ENCODE data around the gene RASSF7. TPM values are rescaled to one million over a fixed set of nuclear protein-coding genes. Genes with fewer than 3 reads are reported as not detected.

RASSF7 gene
- total RNA-seq, 2 experiments from 2014 or later, result 14.1 to 15.7 TPM

DNA sequence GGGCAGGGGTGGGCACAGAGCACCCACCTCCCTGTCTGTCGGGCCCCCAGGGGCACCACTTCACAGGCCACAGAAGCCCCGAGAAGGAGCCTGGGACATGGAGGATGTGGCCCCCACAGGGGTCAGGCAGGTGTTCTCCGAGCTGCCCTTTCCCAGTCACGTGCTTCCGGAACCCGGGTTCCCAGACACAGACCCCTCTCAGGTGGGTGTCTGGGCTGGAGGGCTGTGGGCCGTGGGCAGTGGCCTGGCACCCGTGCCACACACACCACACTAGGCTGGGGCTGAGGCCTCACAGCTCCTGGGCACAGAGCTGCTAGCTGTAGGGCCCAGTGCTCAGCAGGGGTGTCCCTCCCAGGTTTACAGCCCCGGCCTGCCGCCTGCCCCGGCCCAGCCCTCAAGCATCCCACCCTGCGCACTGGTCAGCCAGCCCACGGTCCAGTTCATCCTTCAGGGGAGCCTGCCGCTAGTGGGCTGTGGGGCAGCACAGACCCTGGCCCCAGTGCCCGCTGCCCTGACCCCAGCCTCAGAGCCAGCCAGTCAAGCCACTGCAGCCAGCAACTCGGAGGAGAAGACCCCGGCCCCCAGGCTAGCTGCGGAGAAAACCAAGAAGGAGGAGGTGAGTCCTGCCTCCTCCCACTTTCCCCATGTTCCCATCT, 49.5 kb downstream of the RASSF7 start:
- Histone ChIP-seq H3K27me3 (ENCODE audit: control insufficient read depth in 1 of 2, insufficient read depth in 2 of 2, low read length in 2 of 2) (no peaks in the 10 kb centered on the region), H3K36me3 (ENCODE audit: insufficient read depth, low read length) (peaks cover 89% of the 10 kb centered on the region), H3K4me3 (ENCODE audit: low read length) (no peak overlapping the region), H3K4me1 (ENCODE audit: insufficient read depth, low read length) (peaks cover 22% of the 10 kb centered on the region), H3K9me3 (ENCODE audit: control insufficient read depth in 1 of 2, insufficient read depth in 1 of 2, low read length in 2 of 2) (peaks cover 0 to 3% of the 10 kb centered on the region in 2 experiments), H3K27ac (ENCODE audit: low read depth in 1 of 2, low read length in 2 of 2) (no peak overlapping the region)
- ATAC-seq (ENCODE audit: poor library complexity), result no peak
- ChIA-PET POLR2A (no interaction called here), CTCF (no interaction called here)
- peak overlapping the region; percentile 63 for H3K27ac Mint-ChIP-seq
- H3K9me3 Mint-ChIP-seq, result no peaks in the 10 kb centered on the region
- peaks cover 47% of the 10 kb centered on the region for H3K36me3 Mint-ChIP-seq (ENCODE audit: low read depth)
- H3K4me1 Mint-ChIP-seq (ENCODE audit: low read depth), result peaks cover 12% of the 10 kb centered on the region
- intact Hi-C loops (cut with DNase I, micrococcal nuclease), result loop anchor here in 1 of 2 experiments (1.0 to 5.0 kb wide), 2 partner anchors 17 to 82 kb away; no protein-coding TSS in a partner anchor
- peak in 1 of 14 experiments; percentile 27 for DNase-seq
- TF ChIP-seq, protein P1, sequence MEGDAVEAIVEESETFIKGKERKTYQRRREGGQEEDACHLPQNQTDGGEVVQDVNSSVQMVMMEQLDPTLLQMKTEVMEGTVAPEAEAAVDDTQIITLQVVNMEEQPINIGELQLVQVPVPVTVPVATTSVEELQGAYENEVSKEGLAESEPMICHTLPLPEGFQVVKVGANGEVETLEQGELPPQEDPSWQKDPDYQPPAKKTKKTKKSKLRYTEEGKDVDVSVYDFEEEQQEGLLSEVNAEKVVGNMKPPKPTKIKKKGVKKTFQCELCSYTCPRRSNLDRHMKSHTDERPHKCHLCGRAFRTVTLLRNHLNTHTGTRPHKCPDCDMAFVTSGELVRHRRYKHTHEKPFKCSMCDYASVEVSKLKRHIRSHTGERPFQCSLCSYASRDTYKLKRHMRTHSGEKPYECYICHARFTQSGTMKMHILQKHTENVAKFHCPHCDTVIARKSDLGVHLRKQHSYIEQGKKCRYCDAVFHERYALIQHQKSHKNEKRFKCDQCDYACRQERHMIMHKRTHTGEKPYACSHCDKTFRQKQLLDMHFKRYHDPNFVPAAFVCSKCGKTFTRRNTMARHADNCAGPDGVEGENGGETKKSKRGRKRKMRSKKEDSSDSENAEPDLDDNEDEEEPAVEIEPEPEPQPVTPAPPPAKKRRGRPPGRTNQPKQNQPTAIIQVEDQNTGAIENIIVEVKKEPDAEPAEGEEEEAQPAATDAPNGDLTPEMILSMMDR (IDR thresholded peaks at IDR 0.05), result no peak
- no peak overlapping the region for H3K4me3 Mint-ChIP-seq
- no peaks in the 10 kb centered on the region for H3K27me3 Mint-ChIP-seq

DNA sequence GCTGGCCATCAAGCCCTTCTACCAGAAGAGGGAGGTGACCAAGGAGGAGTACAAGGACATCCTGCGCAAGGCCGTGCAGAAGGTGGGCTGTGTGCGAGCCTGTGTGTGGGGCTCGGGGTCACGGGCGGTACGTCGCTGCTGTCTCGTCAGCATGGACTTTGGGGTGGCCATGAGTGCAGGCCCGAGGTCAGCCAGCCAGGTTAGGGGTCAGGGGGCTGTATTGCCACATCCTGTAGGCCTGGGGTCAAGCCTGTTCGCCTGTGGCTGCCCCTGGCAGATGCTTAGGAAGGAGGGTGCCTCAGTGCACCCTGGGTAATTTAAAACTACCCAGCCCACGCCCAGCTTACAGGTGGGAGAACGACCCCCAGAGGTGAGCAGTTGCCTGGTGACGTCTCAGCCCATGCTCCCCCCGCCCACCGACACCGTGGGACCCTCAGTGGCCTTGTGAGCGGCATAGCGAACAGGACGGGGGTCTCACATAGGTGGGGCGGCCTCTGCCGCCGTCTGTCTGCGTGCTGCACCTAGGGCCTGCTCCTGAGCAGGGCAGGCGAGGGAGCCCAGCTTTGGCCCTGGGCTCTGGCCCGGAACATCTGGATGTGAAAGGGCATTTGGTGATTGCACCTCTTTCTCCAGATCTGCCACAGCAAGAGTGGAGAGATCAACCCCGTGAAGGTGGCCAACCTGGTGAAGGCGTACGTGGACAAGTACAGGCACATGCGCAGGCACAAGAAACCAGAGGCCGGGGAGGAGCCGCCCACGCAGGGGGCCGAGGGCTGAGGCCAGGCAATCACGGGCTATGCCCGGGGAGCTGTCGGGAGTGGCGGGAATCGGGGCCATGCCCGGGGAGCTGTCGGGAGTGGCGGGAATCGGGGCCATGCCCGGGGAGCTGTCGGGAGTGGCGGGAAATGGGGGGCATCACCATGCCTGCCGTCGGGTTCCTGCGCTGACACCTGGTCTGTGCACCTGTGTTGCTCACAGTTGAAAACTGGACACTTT, 50.5 kb downstream of the RASSF7 start:
- ATAC-seq (ENCODE audit: poor library complexity) (no peak), DNase-seq (peak in 2 of 14 experiments; percentile 31 to 62)
- Mint-ChIP-seq H3K4me3 (no peak overlapping the region), H3K27me3 (no peaks in the 10 kb centered on the region), H3K4me1 (ENCODE audit: low read depth) (peaks cover 16% of the 10 kb centered on the region), H3K27ac (peak overlapping the region; percentile 74), H3K9me3 (no peaks in the 10 kb centered on the region), H3K36me3 (ENCODE audit: low read depth) (peaks cover 46% of the 10 kb centered on the region)
- H3K4me1 ChIP-seq (ENCODE audit: insufficient read depth, low read length), result peaks cover 28% of the 10 kb centered on the region
- no peak overlapping the region for H3K4me3 ChIP-seq (ENCODE audit: low read length)
- peaks cover 0 to 3% of the 10 kb centered on the region in 2 experiments for H3K9me3 ChIP-seq (ENCODE audit: control insufficient read depth in 1 of 2, insufficient read depth in 1 of 2, low read length in 2 of 2)
- peaks cover 79% of the 10 kb centered on the region for H3K36me3 ChIP-seq (ENCODE audit: insufficient read depth, low read length)
- CTCF ChIA-PET, result no interaction called here
- intact Hi-C loops (cut with DNase I, micrococcal nuclease), result loop anchor here in 1 of 2 experiments (5.0 kb wide), 1 partner anchor 81 kb away; no protein-coding TSS in a partner anchor
- TF ChIP-seq, protein P1 (IDR thresholded peaks at IDR 0.05), result no peak
- POLR2A ChIA-PET, result interaction anchor here (0.9 to 1.2 kb wide), 2 partner anchors 46 to 56 kb away, joined by 3 to 7 read pairs; no protein-coding TSS in a partner anchor
- no peak overlapping the region for H3K27ac ChIP-seq (ENCODE audit: low read depth in 1 of 2, low read length in 2 of 2)
- H3K27me3 ChIP-seq (ENCODE audit: control insufficient read depth in 1 of 2, insufficient read depth in 2 of 2, low read length in 2 of 2), result no peaks in the 10 kb centered on the region

DNA sequence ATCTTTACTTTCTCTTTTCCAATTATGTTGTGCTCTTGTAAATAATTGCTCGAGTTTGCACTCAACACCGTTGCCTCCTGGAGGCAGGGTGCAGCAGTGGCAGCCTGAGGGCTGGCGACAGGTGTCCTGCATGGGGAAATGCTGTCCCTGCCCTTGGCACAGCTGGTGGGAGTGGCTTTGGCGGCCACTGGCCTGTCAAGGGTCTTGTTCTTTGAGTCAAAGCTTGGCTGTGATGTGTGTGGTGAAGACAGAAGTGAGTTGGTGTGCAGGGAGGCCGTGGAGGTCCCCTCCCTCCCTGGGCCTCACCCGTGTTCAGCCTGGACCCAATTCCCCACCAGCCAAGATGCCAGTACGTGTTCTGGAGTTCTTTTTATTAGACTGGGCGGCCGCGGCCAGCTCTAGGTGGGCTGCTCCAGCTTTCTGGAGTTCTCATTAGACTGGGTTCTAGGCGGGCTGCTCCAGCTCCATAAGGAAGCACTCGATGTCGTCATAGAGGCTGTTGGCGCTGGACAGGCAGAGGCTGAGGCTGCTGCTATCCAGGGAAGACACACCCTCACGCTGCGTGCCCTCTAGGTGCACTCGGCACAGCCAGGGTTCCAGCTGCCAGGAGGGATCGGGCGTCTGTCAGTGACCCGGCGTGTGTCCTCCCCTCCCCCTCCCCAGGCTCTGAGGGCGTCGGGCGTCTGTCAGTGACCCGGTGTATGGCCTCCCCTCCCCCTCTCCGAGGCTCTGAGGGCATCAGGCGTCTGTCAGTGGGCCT, 51.6 kb downstream of the RASSF7 start:
- H3K27ac Mint-ChIP-seq, result peak overlapping the region; percentile 74
- DNase-seq, result peak in 4 of 14 experiments; percentile 22 to 60 (median 52)
- no peaks in the 10 kb centered on the region for H3K27me3 ChIP-seq (ENCODE audit: control insufficient read depth in 1 of 2, insufficient read depth in 2 of 2, low read length in 2 of 2)
- TF ChIP-seq, protein P1 (IDR thresholded peaks at IDR 0.05), result no peak
- no peaks in the 10 kb centered on the region for H3K9me3 Mint-ChIP-seq
- peaks cover 0 to 3% of the 10 kb centered on the region in 2 experiments for H3K9me3 ChIP-seq (ENCODE audit: control insufficient read depth in 1 of 2, insufficient read depth in 1 of 2, low read length in 2 of 2)
- H3K27ac ChIP-seq (ENCODE audit: low read depth in 1 of 2, low read length in 2 of 2), result peak overlapping the region; percentile 75 to 82
- CTCF ChIA-PET, result interaction anchor here (2.0 kb wide), 1 partner anchor 58 kb away, joined by 5 read pairs; no protein-coding TSS in a partner anchor
- no peak for ATAC-seq (ENCODE audit: poor library complexity)
- no peak overlapping the region for H3K4me3 ChIP-seq (ENCODE audit: low read length)
- H3K4me3 Mint-ChIP-seq, result peak overlapping the region; percentile 62
- POLR2A ChIA-PET, result interaction anchor here (1.2 kb wide), 1 partner anchor 57 kb away, joined by 7 read pairs; no protein-coding TSS in a partner anchor
- H3K36me3 Mint-ChIP-seq (ENCODE audit: low read depth), result peaks cover 37% of the 10 kb centered on the region
- peaks cover 68% of the 10 kb centered on the region for H3K36me3 ChIP-seq (ENCODE audit: insufficient read depth, low read length)
- H3K27me3 Mint-ChIP-seq, result no peaks in the 10 kb centered on the region
- H3K4me1 Mint-ChIP-seq (ENCODE audit: low read depth), result peaks cover 16% of the 10 kb centered on the region
- peaks cover 34% of the 10 kb centered on the region for H3K4me1 ChIP-seq (ENCODE audit: insufficient read depth, low read length)
- intact Hi-C loops (cut with DNase I, micrococcal nuclease), result loop anchor here in 1 of 2 experiments (2.0 to 5.0 kb wide), 2 partner anchors 54 to 80 kb away; no protein-coding TSS in a partner anchor

All from CD4-positive, alpha-beta T cell (primary cell).